WERI-Rb-1 (cell line): ENCODE results near the gene APCS.

Source experiments
- DNase-seq: peaks from one replicate; pipeline ENCODE4 v3.0.0-alpha.2; 2020
- H3K27ac ChIP-seq: fragments of 250-450 bp; sonication (Bioruptor Pico); 2 replicates; pipeline ENCODE4 v1.5.1; 2020; ENCODE audit warnings: mild to moderate bottlenecking, moderate library complexity
- H3K27me3 ChIP-seq: fragments of 250-450 bp; sonication (Bioruptor Pico); 2 replicates; pipeline ENCODE4 v1.5.1; 2021; ENCODE audit warnings: mild to moderate bottlenecking, low read depth, moderate library complexity; ENCODE audit not compliant: insufficient read depth, severe bottlenecking
- H3K36me3 ChIP-seq: fragments of 250-450 bp; sonication (Bioruptor Pico); 2 replicates; pipeline ENCODE4 v1.5.1; 2020; ENCODE audit warnings: mild to moderate bottlenecking, moderate library complexity
- H3K4me3 ChIP-seq: 2 replicates; pipeline ENCODE4 v1.5.1; 2011; ENCODE audit warnings: low read depth, mild to moderate bottlenecking, control low read depth, low read length
- H3K9me3 ChIP-seq: fragments of 250-450 bp; sonication (Bioruptor Pico); 2 replicates; pipeline ENCODE4 v1.5.1; 2021; ENCODE audit warnings: mild to moderate bottlenecking, moderate library complexity; ENCODE audit not compliant: severe bottlenecking
- TF ChIP-seq, protein P1 (sequence below): IDR thresholded peaks from 2 replicates; pipeline ENCODE4 v1.5.1; 2011; ENCODE audit warnings: low read depth, mild to moderate bottlenecking, control low read depth, inconsistent platforms, low read length

The APCS gene

DNA sequence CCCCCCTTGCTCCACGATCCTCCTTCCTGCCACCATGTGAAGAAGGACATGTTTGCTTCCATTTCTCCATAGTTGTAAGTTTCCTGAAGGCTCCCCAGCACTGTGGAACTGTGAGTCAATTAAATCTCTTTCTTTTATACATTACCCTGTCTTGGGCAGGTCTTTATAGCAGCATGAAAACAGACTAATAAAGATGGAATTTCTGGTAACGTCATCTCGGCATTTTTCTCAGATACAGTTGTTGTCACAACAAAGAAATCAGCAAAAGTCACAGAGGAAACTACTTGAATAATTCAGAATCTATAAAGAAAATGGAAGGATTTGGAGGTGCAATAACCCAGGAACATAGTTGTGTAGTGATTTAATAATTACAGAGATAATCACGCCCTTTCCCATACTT, 4.4 kb downstream of the APCS start:
- no peaks in the 10 kb centered on the region for H3K9me3 ChIP-seq
- DNase-seq, result no peak
- no peak overlapping the region for H3K4me3 ChIP-seq
- no peak overlapping the region for H3K27ac ChIP-seq
- TF ChIP-seq, protein P1, sequence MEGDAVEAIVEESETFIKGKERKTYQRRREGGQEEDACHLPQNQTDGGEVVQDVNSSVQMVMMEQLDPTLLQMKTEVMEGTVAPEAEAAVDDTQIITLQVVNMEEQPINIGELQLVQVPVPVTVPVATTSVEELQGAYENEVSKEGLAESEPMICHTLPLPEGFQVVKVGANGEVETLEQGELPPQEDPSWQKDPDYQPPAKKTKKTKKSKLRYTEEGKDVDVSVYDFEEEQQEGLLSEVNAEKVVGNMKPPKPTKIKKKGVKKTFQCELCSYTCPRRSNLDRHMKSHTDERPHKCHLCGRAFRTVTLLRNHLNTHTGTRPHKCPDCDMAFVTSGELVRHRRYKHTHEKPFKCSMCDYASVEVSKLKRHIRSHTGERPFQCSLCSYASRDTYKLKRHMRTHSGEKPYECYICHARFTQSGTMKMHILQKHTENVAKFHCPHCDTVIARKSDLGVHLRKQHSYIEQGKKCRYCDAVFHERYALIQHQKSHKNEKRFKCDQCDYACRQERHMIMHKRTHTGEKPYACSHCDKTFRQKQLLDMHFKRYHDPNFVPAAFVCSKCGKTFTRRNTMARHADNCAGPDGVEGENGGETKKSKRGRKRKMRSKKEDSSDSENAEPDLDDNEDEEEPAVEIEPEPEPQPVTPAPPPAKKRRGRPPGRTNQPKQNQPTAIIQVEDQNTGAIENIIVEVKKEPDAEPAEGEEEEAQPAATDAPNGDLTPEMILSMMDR, result no peak
- peaks cover 90% of the 10 kb centered on the region for H3K27me3 ChIP-seq
- H3K36me3 ChIP-seq, result no peaks in the 10 kb centered on the region

DNA sequence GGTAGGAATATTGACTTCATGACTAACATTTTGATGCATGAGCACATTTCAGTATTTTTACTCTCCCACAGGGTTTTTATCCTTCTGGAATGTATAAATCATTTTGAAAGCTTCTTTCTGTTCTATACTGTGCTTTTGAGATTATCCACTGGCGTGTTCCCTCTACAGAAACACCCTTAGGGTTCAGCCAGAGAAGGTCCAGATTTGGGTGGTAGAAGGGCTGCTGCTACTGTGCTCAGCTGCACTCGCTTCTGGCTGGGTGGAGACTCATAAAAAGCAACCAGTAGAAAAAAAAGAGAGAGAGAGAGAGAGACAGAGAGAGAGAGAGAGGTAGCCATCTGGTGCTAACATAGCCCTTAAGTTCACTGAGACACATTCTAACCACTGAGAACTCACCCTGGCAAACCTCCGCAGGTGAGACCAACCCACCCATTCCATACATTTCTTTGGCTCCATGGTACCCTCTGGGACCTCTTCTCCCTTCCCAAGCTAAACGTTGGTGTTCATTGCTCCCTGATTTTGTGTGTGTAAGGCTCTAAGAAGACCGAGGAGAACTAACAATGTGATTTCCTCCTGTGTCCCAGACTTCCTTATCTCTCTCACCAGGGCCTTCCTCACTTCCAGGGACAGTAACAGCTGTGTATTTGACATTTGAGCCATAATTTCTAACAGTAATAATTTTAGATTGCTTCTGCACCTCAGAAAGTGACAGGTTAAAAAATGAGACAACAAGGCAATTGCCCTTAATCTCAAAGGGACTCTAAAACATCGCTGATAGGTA, 7.2 kb downstream of the APCS start:
- Histone ChIP-seq H3K36me3 (no peaks in the 10 kb centered on the region), H3K27me3 (peaks cover 81% of the 10 kb centered on the region), H3K27ac (no peak overlapping the region), H3K4me3 (no peak overlapping the region), H3K9me3 (peaks cover under 1% of the 10 kb centered on the region)
- TF ChIP-seq, protein P1, result no peak
- DNase-seq, result no peak

DNA sequence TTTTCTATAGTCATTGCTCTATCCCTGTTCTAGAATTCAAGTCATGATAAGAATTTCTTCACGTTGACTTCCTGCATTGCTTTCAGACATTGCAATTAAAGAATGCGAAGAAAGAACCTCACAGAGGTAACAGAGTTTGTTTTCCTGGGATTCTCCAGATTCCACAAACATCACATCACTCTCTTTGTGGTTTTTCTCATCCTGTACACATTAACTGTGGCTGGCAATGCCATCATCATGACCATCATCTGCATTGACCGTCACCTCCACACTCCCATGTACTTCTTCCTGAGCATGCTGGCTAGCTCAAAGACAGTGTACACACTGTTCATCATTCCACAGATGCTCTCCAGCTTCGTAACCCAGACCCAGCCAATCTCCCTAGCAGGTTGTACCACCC, 10.6 kb downstream of the APCS start:
- TF ChIP-seq, protein P1, result no peak
- no peak overlapping the region for H3K27ac ChIP-seq
- H3K27me3 ChIP-seq, result peaks cover 84% of the 10 kb centered on the region
- no peaks in the 10 kb centered on the region for H3K36me3 ChIP-seq
- no peak overlapping the region for H3K4me3 ChIP-seq
- no peak for DNase-seq
- peaks cover 2% of the 10 kb centered on the region for H3K9me3 ChIP-seq

DNA sequence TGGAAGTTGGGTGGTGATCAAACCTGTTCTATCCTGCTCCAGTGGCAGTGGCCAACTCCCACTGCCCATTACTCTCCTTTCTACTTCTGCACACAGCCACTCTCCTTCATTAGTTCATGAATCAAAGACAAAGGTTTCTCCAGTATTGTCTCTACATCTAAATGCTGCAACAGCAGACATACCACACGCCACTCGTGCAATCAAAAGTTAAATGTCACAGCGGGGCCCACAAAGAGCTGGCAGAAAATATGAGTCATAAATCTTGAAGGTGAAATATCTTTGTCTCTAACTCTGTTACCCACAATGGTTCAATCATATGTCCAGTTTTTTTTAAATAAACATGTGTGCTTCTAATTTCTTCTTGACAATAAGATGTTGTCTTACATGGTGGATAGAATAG, 13.3 kb downstream of the APCS start:
- no peak for DNase-seq
- Histone ChIP-seq H3K9me3 (peaks cover 2% of the 10 kb centered on the region), H3K27ac (no peak overlapping the region), H3K36me3 (no peaks in the 10 kb centered on the region), H3K27me3 (peaks cover 73% of the 10 kb centered on the region), H3K4me3 (no peak overlapping the region)
- TF ChIP-seq, protein P1, result no peak

DNA sequence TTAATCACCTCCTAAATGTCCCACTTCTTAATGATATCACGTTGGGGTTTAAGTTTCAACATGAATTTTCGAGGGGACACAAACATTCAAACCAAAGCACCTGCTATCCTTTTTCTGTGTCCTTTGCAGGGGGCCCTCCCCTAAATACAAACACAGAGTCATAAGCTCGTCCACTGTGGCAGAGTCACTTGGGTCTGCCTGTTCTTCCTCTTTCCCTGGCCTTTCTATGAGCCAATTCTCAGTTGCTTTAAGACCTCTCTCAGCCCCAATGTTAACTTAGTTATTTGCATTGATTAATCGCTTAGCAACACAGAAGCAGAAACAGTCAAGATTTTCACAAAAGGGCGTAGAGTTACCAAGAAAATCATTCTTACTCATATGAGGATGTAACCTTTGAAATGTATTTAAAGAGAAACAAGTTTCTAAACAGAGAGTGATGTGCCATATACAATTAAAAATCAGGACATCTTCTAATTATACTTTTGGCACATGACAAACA, 14.9 kb downstream of the APCS start:
- peaks cover 63% of the 10 kb centered on the region for H3K27me3 ChIP-seq
- DNase-seq, result no peak
- no peak overlapping the region for H3K27ac ChIP-seq
- TF ChIP-seq, protein P1, result no peak
- H3K9me3 ChIP-seq, result peaks cover 2% of the 10 kb centered on the region
- H3K4me3 ChIP-seq, result no peak overlapping the region
- no peaks in the 10 kb centered on the region for H3K36me3 ChIP-seq
